Activated naive CD8-positive, alpha-beta T cell treated with anti-CD3 and anti-CD28 coated beads, Interleukin-2, amount 50 U/mL, for 24 hours (primary cell): ENCODE measurements around the gene DBP.
A peak's percentile ranks its signal among the peaks of the same experiment; 100 is the strongest.

ENCODE experiments used
- ATAC-seq: fragments of 150-1000 bp; cut with Tn5 transposase; one replicate; pipeline ENCODE4 v1.10.0; 2021
- DNase-seq: peaks from one replicate; pipeline ENCODE4 v3.0.0; 2021
- H3K27ac Mint-ChIP-seq: one replicate; pipeline ENCODE4 v1.8.0; 2021; ENCODE audit warnings: mild to moderate bottlenecking, mixed read lengths
- H3K27me3 Mint-ChIP-seq: one replicate; pipeline ENCODE4 v1.8.0; 2021; ENCODE audit warnings: mixed read lengths
- H3K36me3 Mint-ChIP-seq: one replicate; pipeline ENCODE4 v1.8.0; 2021; ENCODE audit warnings: low read depth, mixed read lengths
- H3K4me1 Mint-ChIP-seq: one replicate; pipeline ENCODE4 v1.8.0; 2021; ENCODE audit warnings: mixed read lengths
- H3K4me3 Mint-ChIP-seq: one replicate; pipeline ENCODE4 v1.8.0; 2021; ENCODE audit warnings: mild to moderate bottlenecking, moderate library complexity, mixed read lengths
- H3K9me3 Mint-ChIP-seq: one replicate; pipeline ENCODE4 v1.8.0; 2021; ENCODE audit warnings: mixed read lengths

DBP gene

GRCh38 chr19:48603850-48604249 lies 33.3 kb downstream of the DBP start:
- Mint-ChIP-seq H3K4me1 (peaks cover under 1% of the 10 kb centered on the region), H3K36me3 (no peaks in the 10 kb centered on the region), H3K9me3 (no peaks in the 10 kb centered on the region), H3K27ac (no peak overlapping the region), H3K27me3 (no peaks in the 10 kb centered on the region), H3K4me3 (no peak overlapping the region)
- ATAC-seq (no peak), DNase-seq (no peak)

GRCh38 chr19:48603449-48603848 lies 33.7 kb downstream of the DBP start:
- H3K27me3 Mint-ChIP-seq = no peaks in the 10 kb centered on the region
- no peak overlapping the region for H3K27ac Mint-ChIP-seq
- H3K4me1 Mint-ChIP-seq = no peaks in the 10 kb centered on the region
- ATAC-seq (no peak), DNase-seq (no peak)
- H3K4me3 Mint-ChIP-seq = no peak overlapping the region
- H3K36me3 Mint-ChIP-seq = no peaks in the 10 kb centered on the region
- no peaks in the 10 kb centered on the region for H3K9me3 Mint-ChIP-seq

GRCh38 chr19:48603001-48603400 lies 34.2 kb downstream of the DBP start:
- H3K36me3 Mint-ChIP-seq = no peaks in the 10 kb centered on the region
- DNase-seq (no peak), ATAC-seq (no peak)
- H3K27ac Mint-ChIP-seq = no peak overlapping the region
- no peaks in the 10 kb centered on the region for H3K27me3 Mint-ChIP-seq
- H3K4me1 Mint-ChIP-seq = no peaks in the 10 kb centered on the region
- H3K9me3 Mint-ChIP-seq = no peaks in the 10 kb centered on the region
- H3K4me3 Mint-ChIP-seq = no peak overlapping the region

GRCh38 chr19:48600679-48601417 lies 36.3 kb downstream of the DBP start:
- no peaks in the 10 kb centered on the region for H3K4me1 Mint-ChIP-seq
- DNase-seq = no peak
- no peak overlapping the region for H3K4me3 Mint-ChIP-seq
- no peaks in the 10 kb centered on the region for H3K36me3 Mint-ChIP-seq
- no peak for ATAC-seq
- H3K27ac Mint-ChIP-seq = no peak overlapping the region
- H3K27me3 Mint-ChIP-seq = no peaks in the 10 kb centered on the region
- no peaks in the 10 kb centered on the region for H3K9me3 Mint-ChIP-seq

- Mint-ChIP-seq H3K4me1 (no peaks in the 10 kb centered on the region), H3K9me3 (no peaks in the 10 kb centered on the region), H3K27ac (no peak overlapping the region), H3K27me3 (no peaks in the 10 kb centered on the region), H3K36me3 (no peaks in the 10 kb centered on the region), H3K4me3 (no peak overlapping the region)
- DNase-seq (no peak), ATAC-seq (no peak)
These were observed 38.0 kb downstream of the DBP start for GRCh38 chr19:48598996-48599700.

- DNase-seq (peak; percentile 22), ATAC-seq (peak; percentile 44)
- Mint-ChIP-seq H3K27me3 (no peaks in the 10 kb centered on the region), H3K36me3 (no peaks in the 10 kb centered on the region), H3K27ac (peak overlapping the region; percentile 71), H3K4me1 (no peaks in the 10 kb centered on the region), H3K9me3 (no peaks in the 10 kb centered on the region), H3K4me3 (peak overlapping the region; percentile 62)
These were observed 40.3 kb downstream of the DBP start for GRCh38 chr19:48596679-48597465.

GRCh38 chr19:48596237-48596636 lies 40.9 kb downstream of the DBP start:
- no peaks in the 10 kb centered on the region for H3K9me3 Mint-ChIP-seq
- no peak for DNase-seq
- peak overlapping the region; percentile 71 for H3K27ac Mint-ChIP-seq

GRCh38 chr19:48595833-48596232 lies 41.3 kb downstream of the DBP start:
- Mint-ChIP-seq H3K27me3 (no peaks in the 10 kb centered on the region), H3K36me3 (no peaks in the 10 kb centered on the region), H3K9me3 (no peaks in the 10 kb centered on the region), H3K4me3 (no peak overlapping the region), H3K27ac (no peak overlapping the region), H3K4me1 (peaks cover 2% of the 10 kb centered on the region)
- no peak for DNase-seq
- no peak for ATAC-seq

More at GRCh38 chr19:48596237-48596636, 40.9 kb downstream of the DBP start:
- H3K27me3 Mint-ChIP-seq = no peaks in the 10 kb centered on the region
- H3K36me3 Mint-ChIP-seq = no peaks in the 10 kb centered on the region
- H3K4me3 Mint-ChIP-seq = peak overlapping the region; percentile 62
- H3K4me1 Mint-ChIP-seq = peaks cover 2% of the 10 kb centered on the region
- no peak for ATAC-seq

- no peaks in the 10 kb centered on the region for H3K9me3 Mint-ChIP-seq
- no peaks in the 10 kb centered on the region for H3K36me3 Mint-ChIP-seq
- no peaks in the 10 kb centered on the region for H3K27me3 Mint-ChIP-seq
- H3K27ac Mint-ChIP-seq = no peak overlapping the region
- H3K4me3 Mint-ChIP-seq = peak overlapping the region; percentile 12
- H3K4me1 Mint-ChIP-seq = peaks cover 2% of the 10 kb centered on the region
- ATAC-seq = no peak
- no peak for DNase-seq
These were observed 42.0 kb downstream of the DBP start for GRCh38 chr19:48595171-48595570.

GRCh38 chr19:48591021-48591420 lies 46.2 kb downstream of the DBP start:
- H3K36me3 Mint-ChIP-seq = no peaks in the 10 kb centered on the region
- H3K27ac Mint-ChIP-seq = no peak overlapping the region
- H3K9me3 Mint-ChIP-seq = no peaks in the 10 kb centered on the region
- H3K4me3 Mint-ChIP-seq = no peak overlapping the region
- peaks cover 5% of the 10 kb centered on the region for H3K27me3 Mint-ChIP-seq
- ATAC-seq = no peak
- no peak for DNase-seq
- H3K4me1 Mint-ChIP-seq = peaks cover 10% of the 10 kb centered on the region

GRCh38 chr19:48588670-48589401 lies 48.3 kb downstream of the DBP start:
- Mint-ChIP-seq H3K9me3 (no peaks in the 10 kb centered on the region), H3K27me3 (peaks cover 11% of the 10 kb centered on the region), H3K36me3 (no peaks in the 10 kb centered on the region), H3K27ac (peak overlapping the region; percentile 75), H3K4me1 (peaks cover 11% of the 10 kb centered on the region), H3K4me3 (peak overlapping the region; percentile 53)
- DNase-seq = peak; percentile 94
- peak; percentile 83 for ATAC-seq

- H3K36me3 Mint-ChIP-seq = no peaks in the 10 kb centered on the region
- H3K4me1 Mint-ChIP-seq = peaks cover 11% of the 10 kb centered on the region
- H3K9me3 Mint-ChIP-seq = no peaks in the 10 kb centered on the region
- H3K27me3 Mint-ChIP-seq = peaks cover 11% of the 10 kb centered on the region
- DNase-seq (no peak), ATAC-seq (no peak)
- no peak overlapping the region for H3K27ac Mint-ChIP-seq
- no peak overlapping the region for H3K4me3 Mint-ChIP-seq
These were observed 49.8 kb downstream of the DBP start for GRCh38 chr19:48587387-48587786.

GRCh38 chr19:48582168-48582567 lies 55.0 kb downstream of the DBP start:
- Mint-ChIP-seq H3K27me3 (peaks cover 5% of the 10 kb centered on the region), H3K9me3 (no peaks in the 10 kb centered on the region), H3K4me1 (peaks cover 2% of the 10 kb centered on the region), H3K36me3 (no peaks in the 10 kb centered on the region), H3K4me3 (no peak overlapping the region), H3K27ac (no peak overlapping the region)
- ATAC-seq (no peak), DNase-seq (no peak)
